Mesenchymal stem cell (in vitro differentiated cells and primary cell): ENCODE data around the gene ROCK2.

Experiments used
- DNase-seq: peaks from one replicate; pipeline ENCODE4 v3.0.0-alpha.2; 2013
- H2AFZ ChIP-seq: one replicate; pipeline ENCODE4 v1.6.1; 2013; ENCODE audit warnings: low read depth, mild to moderate bottlenecking, control low read depth, inconsistent platforms, low read length, moderate library complexity
- H2AK5ac ChIP-seq: 2 replicates; pipeline ENCODE4 v1.6.1; 2013; ENCODE audit warnings: low read length, moderate library complexity, mild to moderate bottlenecking, inconsistent platforms; ENCODE audit not compliant: severe bottlenecking
- H2BK120ac ChIP-seq: one replicate; pipeline ENCODE4 v1.6.1; 2013; ENCODE audit warnings: low read depth, mild to moderate bottlenecking, inconsistent platforms, low read length, moderate library complexity
- H2BK12ac ChIP-seq, 2 experiments: one replicate each; pipeline ENCODE4 v1.6.1; 2013; ENCODE audit warnings: inconsistent platforms in 2 of 2, low read length in 2 of 2, mild to moderate bottlenecking in 2 of 2, moderate library complexity in 2 of 2, control low read depth in 1 of 2
- H2BK15ac ChIP-seq: one replicate; pipeline ENCODE4 v1.6.1; 2013; ENCODE audit warnings: mild to moderate bottlenecking, low read depth, inconsistent platforms; ENCODE audit not compliant: poor library complexity, severe bottlenecking
- H2BK5ac ChIP-seq: 2 replicates; pipeline ENCODE4 v1.6.1; 2013; ENCODE audit warnings: low read depth, mild to moderate bottlenecking, low read length, control low read depth, inconsistent platforms; ENCODE audit not compliant: poor library complexity, severe bottlenecking
- H3K14ac ChIP-seq, 2 experiments: one replicate each; pipeline ENCODE4 v1.6.1; 2013; ENCODE audit warnings: inconsistent platforms in 2 of 2, low read length in 2 of 2, control low read depth in 1 of 2, mild to moderate bottlenecking in 1 of 2, moderate library complexity in 1 of 2
- H3K18ac ChIP-seq, 2 experiments: one replicate each; pipeline ENCODE4 v1.6.1; 2013; ENCODE audit warnings: inconsistent platforms in 2 of 2, low read length in 2 of 2, control low read depth in 1 of 2, low read depth in 1 of 2, mild to moderate bottlenecking in 1 of 2
- H3K23ac ChIP-seq, 2 experiments: one replicate each; pipeline ENCODE4 v1.6.1; 2013; ENCODE audit warnings: inconsistent platforms in 2 of 2, low read length in 2 of 2, mild to moderate bottlenecking in 2 of 2, moderate library complexity in 2 of 2, control low read depth in 1 of 2
- H3K27ac ChIP-seq: 2 replicates; pipeline ENCODE4 v1.5.1; 2013; ENCODE audit warnings: mild to moderate bottlenecking, moderate library complexity, low read length, control low read depth, inconsistent platforms; ENCODE audit not compliant: poor library complexity, severe bottlenecking
- H3K27me3 ChIP-seq, 2 experiments: 2 replicates each; pipeline versions ENCODE4 v1.6.1 to v1.7.0; 2013; ENCODE audit warnings: low read length in 2 of 2, mild to moderate bottlenecking in 2 of 2, moderate library complexity in 2 of 2, control low read depth in 1 of 2, inconsistent platforms in 1 of 2; ENCODE audit not compliant: control insufficient read depth in 1 of 2, insufficient read depth in 1 of 2
- H3K36me3 ChIP-seq, 2 experiments: 2 replicates each; pipeline versions ENCODE4 v1.6.1 to v1.7.0; 2013; ENCODE audit warnings: low read length in 2 of 2, control low read depth in 1 of 2, inconsistent platforms in 1 of 2, low read depth in 1 of 2, mild to moderate bottlenecking in 1 of 2; ENCODE audit not compliant: insufficient read depth in 2 of 2, control insufficient read depth in 1 of 2
- H3K4ac ChIP-seq, 2 experiments: one replicate each; pipeline ENCODE4 v1.6.1; 2013; ENCODE audit warnings: inconsistent platforms in 2 of 2, low read length in 2 of 2, mild to moderate bottlenecking in 2 of 2, moderate library complexity in 2 of 2, control low read depth in 1 of 2, low read depth in 1 of 2
- H3K4me1 ChIP-seq: 2 replicates; pipeline ENCODE4 v1.6.1; 2013; ENCODE audit warnings: low read depth, low read length, control low read depth; ENCODE audit not compliant: control insufficient read depth, insufficient read depth
- H3K4me2 ChIP-seq: 2 replicates; pipeline ENCODE4 v1.6.1; 2013; ENCODE audit warnings: low read length, mild to moderate bottlenecking, inconsistent platforms; ENCODE audit not compliant: poor library complexity, severe bottlenecking
- H3K4me3 ChIP-seq, 2 experiments: 2 replicates each; pipeline versions ENCODE4 v1.5.1 to v1.7.0; 2013; ENCODE audit warnings: low read length in 2 of 2, mild to moderate bottlenecking in 2 of 2, control low read depth in 1 of 2, low read depth in 1 of 2; ENCODE audit not compliant: insufficient read depth in 1 of 2
- H3K79me1 ChIP-seq: replicated peaks from 2 replicates; pipeline ENCODE4 v1.6.1; 2013; ENCODE audit warnings: mild to moderate bottlenecking, control low read depth, low read length, inconsistent platforms; ENCODE audit not compliant: poor library complexity, severe bottlenecking
- H3K9ac ChIP-seq: 2 replicates; pipeline ENCODE4 v1.7.0; 2013; ENCODE audit warnings: mild to moderate bottlenecking, low read length, moderate library complexity
- H3K9me3 ChIP-seq: 2 replicates; pipeline ENCODE4 v1.7.0; 2013; ENCODE audit warnings: mild to moderate bottlenecking, low read length; ENCODE audit not compliant: control insufficient read depth
- H4K8ac ChIP-seq: one replicate; pipeline ENCODE4 v1.6.1; 2013; ENCODE audit warnings: inconsistent platforms, mild to moderate bottlenecking, low read length, moderate library complexity
- H4K91ac ChIP-seq: one replicate; pipeline ENCODE4 v1.6.1; 2013; ENCODE audit warnings: mild to moderate bottlenecking, low read length, inconsistent platforms
- WGBS: methylation state at CpG from one replicate; pipeline ENCODE4 v1.1.7; 2013; ENCODE audit warnings: mixed read lengths; 5-methylcytosine and 5-hydroxymethylcytosine counted together

The ROCK2 gene

DNA sequence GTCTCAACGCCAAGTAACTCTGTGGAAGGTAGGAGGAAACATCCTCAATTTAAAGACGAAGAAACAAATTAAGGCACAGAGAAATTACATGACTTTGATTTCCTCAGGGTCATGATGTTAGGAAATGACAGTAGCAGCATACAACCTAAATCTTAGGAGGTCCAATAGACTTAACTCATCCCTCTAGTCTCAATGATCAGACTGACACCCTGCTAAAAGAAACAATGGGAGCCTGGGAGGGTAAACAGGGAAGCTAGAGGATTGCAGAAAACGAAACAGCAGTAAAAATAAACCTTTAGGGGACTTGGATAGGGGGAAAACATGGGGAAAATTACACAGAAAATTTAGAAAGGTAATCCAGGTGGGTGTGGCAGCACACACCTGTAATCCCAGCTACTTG, 56.0 kb downstream of the ROCK2 start:
- Histone ChIP-seq H3K9me3 (peaks cover 8% of the 10 kb centered on the region), H3K27me3 (no peaks in the 10 kb centered on the region), H2AFZ (no peak overlapping the region), H2AK5ac (no peak overlapping the region), H3K23ac (no peak overlapping the region), H2BK12ac (no peak overlapping the region), H2BK5ac (no peak overlapping the region), H3K4me1 (no peaks in the 10 kb centered on the region), H3K4me2 (no peak overlapping the region), H4K91ac (no peak overlapping the region), H4K8ac (no peak overlapping the region), H2BK120ac (no peak overlapping the region), H3K79me1 (peaks cover 14% of the 10 kb centered on the region), H3K4ac (no peak overlapping the region), H3K14ac (no peak overlapping the region), H2BK15ac (no peak overlapping the region), H3K4me3 (no peak overlapping the region), H3K36me3 (peaks cover 4 to 23% of the 10 kb centered on the region in 2 experiments), H3K27ac (no peak overlapping the region), H3K18ac (no peak overlapping the region), H3K9ac (no peak overlapping the region)
- DNase-seq: no peak
- WGBS: 65% methylated on average over 1 of the region's 3 CpGs

GRCh38 chr2:11286749-11287148, 57.7 kb downstream of the ROCK2 start:
- H2BK15ac ChIP-seq: no peak overlapping the region
- no peak overlapping the region for H2AFZ ChIP-seq
- no peak overlapping the region for H3K23ac ChIP-seq
- DNase-seq: no peak
- WGBS: no CpG with 5 or more reads among the region's 1 CpG
- peak overlapping the region; percentile 58 for H3K9ac ChIP-seq
- H3K14ac ChIP-seq: no peak overlapping the region
- H2BK12ac ChIP-seq: no peak overlapping the region
- H3K36me3 ChIP-seq: peaks cover 4 to 25% of the 10 kb centered on the region in 2 experiments
- H3K4me1 ChIP-seq: no peaks in the 10 kb centered on the region
- no peak overlapping the region for H2BK120ac ChIP-seq
- no peak overlapping the region for H4K91ac ChIP-seq
- peaks cover 8% of the 10 kb centered on the region for H3K9me3 ChIP-seq
- no peak overlapping the region for H3K4ac ChIP-seq
- no peak overlapping the region for H3K18ac ChIP-seq
- peaks cover 14% of the 10 kb centered on the region for H3K79me1 ChIP-seq
- H3K4me2 ChIP-seq: no peak overlapping the region
- no peak overlapping the region for H3K27ac ChIP-seq
- H2AK5ac ChIP-seq: no peak overlapping the region
- no peaks in the 10 kb centered on the region for H3K27me3 ChIP-seq
- no peak overlapping the region for H3K4me3 ChIP-seq
- H2BK5ac ChIP-seq: no peak overlapping the region
- no peak overlapping the region for H4K8ac ChIP-seq

DNA sequence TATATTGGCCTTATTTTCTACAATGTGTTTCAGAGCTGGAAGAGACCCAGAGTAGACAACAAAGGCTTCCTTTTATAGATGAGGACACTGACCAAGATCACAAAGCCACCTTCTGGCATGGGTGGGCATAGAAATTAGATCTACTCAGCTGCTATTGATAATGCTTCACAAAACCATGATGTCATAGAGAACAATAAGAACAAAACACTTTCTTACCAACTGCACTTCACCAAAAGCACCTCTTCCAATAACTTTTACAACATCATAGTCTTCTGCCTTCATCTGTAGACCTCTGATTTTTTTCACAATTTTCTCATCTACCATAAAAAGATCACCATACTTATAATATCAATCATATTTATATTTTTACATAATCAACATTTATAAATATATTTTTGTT, 58.1 kb downstream of the ROCK2 start:
- H3K4me3 ChIP-seq: no peak overlapping the region
- H3K18ac ChIP-seq: no peak overlapping the region
- peaks cover 8% of the 10 kb centered on the region for H3K9me3 ChIP-seq
- H4K8ac ChIP-seq: no peak overlapping the region
- no peak overlapping the region for H2BK5ac ChIP-seq
- no peak for DNase-seq
- no peak overlapping the region for H2AK5ac ChIP-seq
- no peak overlapping the region for H4K91ac ChIP-seq
- no peak overlapping the region for H3K27ac ChIP-seq
- peak overlapping the region; percentile 58 for H3K9ac ChIP-seq
- H2BK120ac ChIP-seq: no peak overlapping the region
- H3K4me2 ChIP-seq: no peak overlapping the region
- H3K27me3 ChIP-seq: no peaks in the 10 kb centered on the region
- H2BK15ac ChIP-seq: no peak overlapping the region
- H3K36me3 ChIP-seq: peaks cover 4 to 27% of the 10 kb centered on the region in 2 experiments
- H3K14ac ChIP-seq: no peak overlapping the region
- no peak overlapping the region for H2AFZ ChIP-seq
- H3K4me1 ChIP-seq: no peaks in the 10 kb centered on the region
- no peak overlapping the region for H3K23ac ChIP-seq
- H3K4ac ChIP-seq: no peak overlapping the region
- H2BK12ac ChIP-seq: no peak overlapping the region
- peaks cover 14% of the 10 kb centered on the region for H3K79me1 ChIP-seq

- Histone ChIP-seq H3K4ac (no peak overlapping the region), H3K27me3 (no peaks in the 10 kb centered on the region), H3K14ac (no peak overlapping the region), H3K9me3 (peaks cover 8% of the 10 kb centered on the region), H2BK5ac (no peak overlapping the region), H3K36me3 (peaks cover 4 to 33% of the 10 kb centered on the region in 2 experiments), H2BK12ac (no peak overlapping the region), H3K4me1 (no peaks in the 10 kb centered on the region), H3K9ac (no peak overlapping the region), H2AFZ (no peak overlapping the region), H2BK120ac (no peak overlapping the region), H3K18ac (no peak overlapping the region), H4K8ac (no peak overlapping the region), H2BK15ac (no peak overlapping the region), H4K91ac (no peak overlapping the region), H3K23ac (no peak overlapping the region), H3K4me2 (no peak overlapping the region), H3K4me3 (no peak overlapping the region), H3K79me1 (peaks cover 11% of the 10 kb centered on the region), H3K27ac (no peak overlapping the region), H2AK5ac (no peak overlapping the region)
- WGBS: 100% methylated on average over 1 of the region's 2 CpGs
- no peak for DNase-seq
Observed at GRCh38 chr2:11285499-11285898, 58.9 kb downstream of the ROCK2 start.
